Upper lobe of left lung (tissue), 4 donors: Measurements from ENCODE around the gene ZNF75A.

ENCODE experiments used
- POLR2A ChIP-seq, 4 donors: fragments of 450-650 bp; IDR thresholded peaks; one replicate each; pipeline ENCODE4 v1.5.1; 2016 to 2017; ENCODE audit warnings: antibody characterized with exemption in 4 of 4, mild to moderate bottlenecking in 2 of 4
- TF ChIP-seq, protein P1 (sequence below), 6 experiments: fragments of 450-650 bp in 4 of 6; fragments of 200-600 bp in 2 of 6; sonication (generic) in 2 of 6; IDR thresholded peaks; one replicate each; pipeline ENCODE4 v1.5.1; 2016 to 2019; ENCODE audit warnings: antibody characterized with exemption in 6 of 6

GRCh38 chr16:3276679-3277078, 28.6 kb upstream of the ZNF75A start:
- TF ChIP-seq, protein P1, sequence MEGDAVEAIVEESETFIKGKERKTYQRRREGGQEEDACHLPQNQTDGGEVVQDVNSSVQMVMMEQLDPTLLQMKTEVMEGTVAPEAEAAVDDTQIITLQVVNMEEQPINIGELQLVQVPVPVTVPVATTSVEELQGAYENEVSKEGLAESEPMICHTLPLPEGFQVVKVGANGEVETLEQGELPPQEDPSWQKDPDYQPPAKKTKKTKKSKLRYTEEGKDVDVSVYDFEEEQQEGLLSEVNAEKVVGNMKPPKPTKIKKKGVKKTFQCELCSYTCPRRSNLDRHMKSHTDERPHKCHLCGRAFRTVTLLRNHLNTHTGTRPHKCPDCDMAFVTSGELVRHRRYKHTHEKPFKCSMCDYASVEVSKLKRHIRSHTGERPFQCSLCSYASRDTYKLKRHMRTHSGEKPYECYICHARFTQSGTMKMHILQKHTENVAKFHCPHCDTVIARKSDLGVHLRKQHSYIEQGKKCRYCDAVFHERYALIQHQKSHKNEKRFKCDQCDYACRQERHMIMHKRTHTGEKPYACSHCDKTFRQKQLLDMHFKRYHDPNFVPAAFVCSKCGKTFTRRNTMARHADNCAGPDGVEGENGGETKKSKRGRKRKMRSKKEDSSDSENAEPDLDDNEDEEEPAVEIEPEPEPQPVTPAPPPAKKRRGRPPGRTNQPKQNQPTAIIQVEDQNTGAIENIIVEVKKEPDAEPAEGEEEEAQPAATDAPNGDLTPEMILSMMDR (IDR thresholded peaks at IDR 0.05), result no peak
- TF ChIP-seq POLR2A (IDR thresholded peaks at IDR 0.05), result no peak
